ENCODE measurements around the gene PLA1A.

Gene PLA1A

GRCh38 chr3:119647843-119648575 is 50.3 kb downstream of the PLA1A start:
- WGBS, 2 experiments (ENCODE audit: insufficient coverage in 2 of 2): 89 to 90% methylated on average over 9 to 10 of the region's 12 CpGs
- no peaks in the 10 kb centered on the region for H3K9me3 ChIP-seq (ENCODE audit: control insufficient read depth, low read length)
- no peak overlapping the region for H3K4me3 ChIP-seq (ENCODE audit: extremely low read depth, insufficient read depth, low read length, poor library complexity, severe bottlenecking)
- peaks cover 5% of the 10 kb centered on the region for H3K4me1 ChIP-seq (ENCODE audit: control insufficient read depth, insufficient read depth, low read length, poor library complexity, severe bottlenecking)
- no peak overlapping the region for H3K27ac ChIP-seq (ENCODE audit: low read depth, low read length, severe bottlenecking)
- no peaks in the 10 kb centered on the region for H3K36me3 ChIP-seq (ENCODE audit: control insufficient read depth, insufficient read depth, low read length)

DNA sequence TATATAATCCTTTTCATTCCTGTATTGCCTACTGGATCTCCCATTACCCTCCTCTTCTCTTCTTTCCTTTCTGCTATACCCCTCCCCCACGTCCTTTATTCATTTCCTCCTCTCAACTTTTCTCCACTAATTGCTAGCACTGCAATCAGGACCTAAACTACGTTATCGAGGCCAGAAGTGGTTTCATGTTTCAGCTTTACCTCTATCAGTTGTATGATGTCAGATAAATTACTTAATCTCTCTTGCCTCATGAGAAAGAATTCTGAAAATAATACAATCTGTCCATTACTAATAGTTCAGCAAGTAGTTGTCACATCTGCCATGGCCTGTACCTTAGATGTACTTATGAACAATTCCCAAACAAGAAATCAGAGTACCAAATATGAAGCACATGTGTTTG is 52.1 kb downstream of the PLA1A start:
- WGBS, 2 experiments (ENCODE audit: insufficient coverage in 2 of 2): 65 to 86% methylated on average over 3 of the region's 3 CpGs

GRCh38 chr3:119652306-119653033 is 54.8 kb downstream of the PLA1A start:
- H3K9me3 ChIP-seq (ENCODE audit: control insufficient read depth, low read length): no peaks in the 10 kb centered on the region
- H3K27ac ChIP-seq (ENCODE audit: low read depth, low read length, severe bottlenecking): no peak overlapping the region
- no peaks in the 10 kb centered on the region for H3K36me3 ChIP-seq (ENCODE audit: control insufficient read depth, insufficient read depth, low read length)
- 90 to 97% methylated on average over 5 of the region's 7 CpGs for WGBS, 2 experiments (ENCODE audit: insufficient coverage in 2 of 2)
- no peak overlapping the region for H3K4me3 ChIP-seq (ENCODE audit: extremely low read depth, insufficient read depth, low read length, poor library complexity, severe bottlenecking)
- no peaks in the 10 kb centered on the region for H3K4me1 ChIP-seq (ENCODE audit: control insufficient read depth, insufficient read depth, low read length, poor library complexity, severe bottlenecking)

More for the DNA sequence above, 52.1 kb downstream of the PLA1A start:
- H3K36me3 ChIP-seq (ENCODE audit: control insufficient read depth, insufficient read depth, low read length): no peaks in the 10 kb centered on the region
- H3K4me1 ChIP-seq (ENCODE audit: control insufficient read depth, insufficient read depth, low read length, poor library complexity, severe bottlenecking): no peaks in the 10 kb centered on the region
- H3K9me3 ChIP-seq (ENCODE audit: control insufficient read depth, low read length): no peaks in the 10 kb centered on the region
- H3K4me3 ChIP-seq (ENCODE audit: extremely low read depth, insufficient read depth, low read length, poor library complexity, severe bottlenecking): no peak overlapping the region
- no peak overlapping the region for H3K27ac ChIP-seq (ENCODE audit: low read depth, low read length, severe bottlenecking)

GRCh38 chr3:119653876-119654275 is 56.2 kb downstream of the PLA1A start:
- Histone ChIP-seq H3K27ac (ENCODE audit: low read depth, low read length, severe bottlenecking) (no peak overlapping the region), H3K4me1 (ENCODE audit: control insufficient read depth, insufficient read depth, low read length, poor library complexity, severe bottlenecking) (no peaks in the 10 kb centered on the region), H3K4me3 (ENCODE audit: extremely low read depth, insufficient read depth, low read length, poor library complexity, severe bottlenecking) (no peak overlapping the region), H3K9me3 (ENCODE audit: control insufficient read depth, low read length) (no peaks in the 10 kb centered on the region), H3K36me3 (ENCODE audit: control insufficient read depth, insufficient read depth, low read length) (no peaks in the 10 kb centered on the region)
- WGBS, 2 experiments (ENCODE audit: insufficient coverage in 2 of 2): 90 to 100% methylated on average over 1 of the region's 2 CpGs

- Histone ChIP-seq H3K9me3 (ENCODE audit: control insufficient read depth, low read length) (no peaks in the 10 kb centered on the region), H3K4me3 (ENCODE audit: extremely low read depth, insufficient read depth, low read length, poor library complexity, severe bottlenecking) (no peak overlapping the region), H3K4me1 (ENCODE audit: control insufficient read depth, insufficient read depth, low read length, poor library complexity, severe bottlenecking) (no peaks in the 10 kb centered on the region), H3K36me3 (ENCODE audit: control insufficient read depth, insufficient read depth, low read length) (no peaks in the 10 kb centered on the region), H3K27ac (ENCODE audit: low read depth, low read length, severe bottlenecking) (no peak overlapping the region)
- WGBS, 2 experiments (ENCODE audit: insufficient coverage in 2 of 2): 0 to 83% methylated on average over 1 to 3 of the region's 4 CpGs
Measured at GRCh38 chr3:119657887-119658702, 60.4 kb downstream of the PLA1A start.

DNA sequence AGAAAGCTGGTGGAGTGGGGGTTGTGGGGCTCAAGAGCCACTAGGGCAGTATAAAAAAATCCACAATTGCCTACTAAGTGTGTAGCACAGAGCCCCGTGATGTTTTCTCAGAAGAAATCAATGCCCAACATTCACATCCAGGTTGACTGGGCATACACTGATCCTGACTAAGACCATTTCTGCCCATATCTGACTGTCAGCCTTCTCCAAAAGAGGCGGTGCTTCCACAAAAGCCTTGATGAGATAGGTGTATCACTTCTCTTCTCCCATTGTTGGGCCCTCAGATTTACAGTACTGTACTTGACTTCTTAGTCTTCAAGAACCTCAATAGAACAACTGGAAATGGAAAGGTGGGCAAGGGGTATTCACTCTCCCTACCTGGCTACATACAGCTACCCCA is 61.3 kb downstream of the PLA1A start:
- Histone ChIP-seq H3K36me3 (ENCODE audit: control insufficient read depth, insufficient read depth, low read length) (no peaks in the 10 kb centered on the region), H3K27ac (ENCODE audit: low read depth, low read length, severe bottlenecking) (no peak overlapping the region), H3K4me3 (ENCODE audit: extremely low read depth, insufficient read depth, low read length, poor library complexity, severe bottlenecking) (no peak overlapping the region), H3K9me3 (ENCODE audit: control insufficient read depth, low read length) (no peaks in the 10 kb centered on the region), H3K4me1 (ENCODE audit: control insufficient read depth, insufficient read depth, low read length, poor library complexity, severe bottlenecking) (no peaks in the 10 kb centered on the region)
- 91 to 100% methylated on average over 1 to 2 of the region's 2 CpGs for WGBS, 2 experiments (ENCODE audit: insufficient coverage in 2 of 2)

DNA sequence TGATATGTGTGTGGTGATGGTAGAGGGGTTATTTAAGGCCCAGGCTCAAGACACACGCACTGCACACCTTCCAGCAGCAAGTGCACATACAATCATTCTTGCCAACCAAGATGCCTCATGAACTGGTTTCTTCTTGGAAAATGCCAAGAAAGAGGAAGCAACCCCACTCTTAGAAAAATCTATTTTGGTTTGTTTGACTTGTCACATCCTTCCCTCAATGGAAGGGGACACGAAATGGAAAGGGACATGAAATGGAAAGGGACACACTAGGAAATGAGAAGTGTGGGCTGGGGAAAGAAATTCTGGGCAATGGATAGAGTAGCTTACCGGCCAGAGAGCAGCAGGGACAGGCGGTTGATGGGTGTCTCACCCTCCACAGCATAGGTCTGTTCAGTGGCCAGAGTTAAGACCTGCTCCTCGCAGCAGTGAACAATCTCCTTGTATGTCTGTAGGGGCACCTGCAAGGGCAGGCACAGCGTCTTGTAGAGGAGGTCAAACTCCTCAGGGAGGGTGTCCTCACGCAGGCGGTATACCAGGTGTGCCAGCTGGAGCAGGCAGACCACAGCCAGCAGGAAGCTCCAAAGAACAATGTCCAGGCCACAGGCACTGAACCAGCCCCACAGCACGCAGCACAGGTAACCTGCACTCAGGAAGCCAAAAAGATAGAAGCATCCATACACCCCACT is 62.1 kb downstream of the PLA1A start:
- Histone ChIP-seq H3K9me3 (ENCODE audit: control insufficient read depth, low read length) (no peaks in the 10 kb centered on the region), H3K4me3 (ENCODE audit: extremely low read depth, insufficient read depth, low read length, poor library complexity, severe bottlenecking) (no peak overlapping the region), H3K4me1 (ENCODE audit: control insufficient read depth, insufficient read depth, low read length, poor library complexity, severe bottlenecking) (no peaks in the 10 kb centered on the region), H3K36me3 (ENCODE audit: control insufficient read depth, insufficient read depth, low read length) (no peaks in the 10 kb centered on the region), H3K27ac (ENCODE audit: low read depth, low read length, severe bottlenecking) (peak overlapping the region; percentile 3)
- WGBS, 2 experiments (ENCODE audit: insufficient coverage in 2 of 2): 67 to 85% methylated on average over 7 to 8 of the region's 9 CpGs

DNA sequence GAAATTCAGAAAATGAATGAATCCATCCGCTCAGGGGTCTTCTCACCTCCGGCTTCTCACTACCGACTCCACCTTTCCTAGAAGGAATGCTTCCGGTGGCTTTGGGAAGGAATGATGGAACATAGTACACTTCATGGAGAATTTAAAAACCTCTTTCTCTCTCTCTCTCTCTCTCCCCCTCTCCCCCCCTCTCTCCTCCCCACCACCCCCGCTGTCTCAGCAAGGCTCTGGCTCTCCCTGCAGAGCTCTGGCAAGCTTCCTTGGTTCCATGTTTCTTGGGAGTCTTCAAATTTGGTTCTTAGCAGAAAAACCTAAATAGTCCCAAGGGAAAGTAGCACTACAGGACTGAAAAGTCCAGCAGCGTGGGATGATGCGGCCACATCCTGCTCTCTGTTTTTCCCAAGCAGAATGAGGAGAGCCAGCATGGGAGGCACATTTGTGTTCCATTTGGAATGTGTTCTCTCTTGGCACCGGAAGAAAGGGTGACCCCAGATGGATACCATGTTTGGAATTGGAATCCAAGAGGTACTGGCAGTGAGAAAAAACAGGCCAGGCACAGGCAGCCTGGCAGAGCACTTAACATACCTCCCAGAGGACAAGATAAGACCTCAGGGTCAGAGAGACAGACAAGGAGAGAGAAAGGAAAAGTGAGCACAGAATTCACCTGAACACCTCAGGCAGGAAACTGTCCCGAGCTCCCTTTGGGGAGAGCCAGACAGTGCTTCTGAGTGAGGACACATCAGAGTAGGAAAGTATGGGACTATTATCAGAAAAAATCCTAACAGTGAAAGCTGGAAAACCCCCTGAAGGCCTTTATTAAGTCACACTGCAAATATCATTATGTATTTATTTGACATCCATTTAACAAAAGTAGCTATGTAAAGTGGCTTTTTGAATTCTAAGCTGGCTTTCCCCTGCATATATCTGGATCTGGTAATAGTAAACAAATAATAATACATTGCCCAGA is 63.1 kb downstream of the PLA1A start, which contains the start of gene POPDC2:
Gene POPDC2 (minus strand): TSS at position 116 of the 967 bp plus-strand sequence. CDS start 166 bp downstream, outside the sequence.
- WGBS, 2 experiments (ENCODE audit: insufficient coverage in 2 of 2): 81 to 92% methylated on average over 6 to 8 of the region's 9 CpGs
- Histone ChIP-seq H3K9me3 (ENCODE audit: control insufficient read depth, low read length) (no peaks in the 10 kb centered on the region), H3K4me3 (ENCODE audit: extremely low read depth, insufficient read depth, low read length, poor library complexity, severe bottlenecking) (no peak within 1 kb of the TSS), H3K4me1 (ENCODE audit: control insufficient read depth, insufficient read depth, low read length, poor library complexity, severe bottlenecking) (peaks cover 5% of the 10 kb centered on the region), H3K36me3 (ENCODE audit: control insufficient read depth, insufficient read depth, low read length) (no peaks in the 10 kb centered on the region), H3K27ac (ENCODE audit: low read depth, low read length, severe bottlenecking) (peak within 1 kb of the TSS; percentile 62)

DNA sequence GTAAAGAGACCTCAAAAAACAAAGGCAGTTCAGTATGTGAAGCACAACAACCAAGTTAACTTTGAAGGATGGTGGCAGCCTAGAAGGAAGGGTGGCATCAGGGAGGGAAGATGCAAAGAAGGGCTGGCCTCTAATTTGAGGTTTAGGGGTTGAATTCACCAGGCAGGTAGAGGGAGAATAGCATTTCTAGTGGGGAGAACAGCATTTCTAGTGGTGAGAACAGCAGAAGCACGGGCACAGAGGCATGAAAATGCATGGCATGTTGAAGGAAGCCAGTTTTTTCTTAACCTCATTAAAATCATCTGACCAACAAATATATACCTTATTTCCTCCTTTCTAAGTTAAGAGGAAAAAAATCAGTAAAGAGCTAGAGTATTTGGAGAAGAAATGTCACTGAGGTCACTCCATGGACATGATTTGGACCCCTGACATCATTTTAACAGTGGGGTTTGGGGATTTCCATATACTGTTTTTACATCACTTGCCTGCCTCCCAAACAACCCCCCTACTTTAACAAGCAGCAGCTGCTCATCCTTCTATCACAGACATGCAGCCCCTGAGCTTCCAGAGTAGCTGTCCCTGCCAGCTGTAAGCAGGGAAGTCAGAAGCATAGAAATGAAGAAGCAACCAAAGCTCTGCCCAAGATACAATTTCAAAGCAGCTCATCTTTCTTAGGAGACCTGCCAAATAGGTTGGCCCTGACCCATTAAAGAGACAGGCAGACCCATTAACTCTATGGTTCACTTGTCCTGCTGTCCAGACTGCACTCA is 65.1 kb downstream of the PLA1A start:
- no peak overlapping the region for H3K27ac ChIP-seq (ENCODE audit: low read depth, low read length, severe bottlenecking)
- no peak overlapping the region for H3K4me3 ChIP-seq (ENCODE audit: extremely low read depth, insufficient read depth, low read length, poor library complexity, severe bottlenecking)
- no peaks in the 10 kb centered on the region for H3K9me3 ChIP-seq (ENCODE audit: control insufficient read depth, low read length)
- H3K36me3 ChIP-seq (ENCODE audit: control insufficient read depth, insufficient read depth, low read length): no peaks in the 10 kb centered on the region
- 63% methylated on average over 1 of the region's 1 CpG; no CpG with 5 or more reads in 1 of the 2 experiments for WGBS, 2 experiments (ENCODE audit: insufficient coverage in 2 of 2)
- peaks cover 6% of the 10 kb centered on the region for H3K4me1 ChIP-seq (ENCODE audit: control insufficient read depth, insufficient read depth, low read length, poor library complexity, severe bottlenecking)
